Measurements from ENCODE around the gene XYLT2.

GRCh38 chr17:50354776-50355175 lies 8.8 kb downstream of the XYLT2 start:
- TF ChIP-seq CTCF (conservative IDR thresholded peaks at IDR 0.05; ENCODE audit: low read length): no peak
- TF ChIP-seq EZH2phosphoT487 (IDR thresholded peaks at IDR 0.05; ENCODE audit: borderline replicate concordance): no peak

Measured in Loucy (cell line).